HepG2 (cell line): ENCODE results near the gene DAO. TPM values are rescaled to one million over a fixed set of nuclear protein-coding genes. Genes with fewer than 3 reads are reported as not detected.

Source experiments
- DMTF1 ChIP-seq: sonication (generic); formaldehyde crosslinking; IDR thresholded peaks from 2 replicates; pipeline ENCODE4 v1.4.0; 2020; ENCODE audit warnings: mild to moderate bottlenecking, missing genetic modification reagents
- ETV5 ChIP-seq: IDR thresholded peaks from 2 replicates; pipeline ENCODE4 v1.6.1; 2018; ENCODE audit warnings: missing biosample characterization, missing genetic modification reagents, inconsistent platforms, borderline replicate concordance
- GABPB1 ChIP-seq: IDR thresholded peaks from 2 replicates; pipeline ENCODE4 v1.6.1; 2016; ENCODE audit warnings: mild to moderate bottlenecking, missing genetic modification reagents, moderate library complexity, missing compliant biosample characterization
- HIC2 ChIP-seq: sonication (generic); formaldehyde crosslinking; IDR thresholded peaks from 2 replicates; pipeline ENCODE4 v1.9.0; 2022; ENCODE audit warnings: low read depth, missing genetic modification reagents
- HMG20B ChIP-seq: conservative IDR thresholded peaks from 2 replicates; pipeline ENCODE4 v1.6.1; 2016; ENCODE audit warnings: missing genetic modification reagents, missing compliant biosample characterization
- JUN ChIP-seq: sonication (generic); formaldehyde crosslinking; IDR thresholded peaks from 2 replicates; pipeline ENCODE4 v1.4.0; 2020; ENCODE audit warnings: mild to moderate bottlenecking, missing genetic modification reagents
- NAIF1 ChIP-seq: sonication (generic); formaldehyde crosslinking; IDR thresholded peaks from 2 replicates; pipeline ENCODE4 v1.5.0; 2020; ENCODE audit warnings: mild to moderate bottlenecking, missing genetic modification reagents, borderline replicate concordance
- PCBP1 ChIP-seq: fragments of 200-400 bp; formaldehyde crosslinking; IDR thresholded peaks from 2 replicates; pipeline ENCODE4 v1.6.1; 2017; ENCODE audit warnings: mild to moderate bottlenecking, low read depth, low read length, borderline replicate concordance
- SALL1 ChIP-seq: sonication (generic); formaldehyde crosslinking; IDR thresholded peaks from 2 replicates; pipeline ENCODE4 v1.8.0; 2022; ENCODE audit warnings: mild to moderate bottlenecking, missing genetic modification reagents
- SMAD9 ChIP-seq: sonication (generic); formaldehyde crosslinking; IDR thresholded peaks from 2 replicates; pipeline ENCODE4 v1.5.1; 2020; ENCODE audit warnings: mild to moderate bottlenecking, missing genetic modification reagents
- TEAD3 ChIP-seq: optimal IDR thresholded peaks from 2 replicates; pipeline ENCODE3; 2016; ENCODE audit warnings: borderline replicate concordance
- ZFP62 ChIP-seq: sonication (generic); formaldehyde crosslinking; IDR thresholded peaks from 2 replicates; pipeline ENCODE4 v1.4.0; 2020; ENCODE audit warnings: missing genetic modification reagents
- ZNF292 ChIP-seq: sonication (generic); formaldehyde crosslinking; IDR thresholded peaks from 2 replicates; pipeline ENCODE4 v1.8.1; 2022; ENCODE audit warnings: mild to moderate bottlenecking, low read depth, missing genetic modification reagents, borderline replicate concordance
- ZNF556 ChIP-seq: sonication (generic); formaldehyde crosslinking; IDR thresholded peaks from 2 replicates; pipeline ENCODE4 v1.4.0; 2020; ENCODE audit warnings: mild to moderate bottlenecking, missing genetic modification reagents, borderline replicate concordance
- ZNF567 ChIP-seq: sonication (generic); formaldehyde crosslinking; IDR thresholded peaks from 2 replicates; pipeline ENCODE4 v1.8.1; 2023; ENCODE audit warnings: mild to moderate bottlenecking, missing genetic modification reagents, borderline replicate concordance
- ZNF597 ChIP-seq: sonication (generic); formaldehyde crosslinking; IDR thresholded peaks from 2 replicates; pipeline ENCODE4 v1.5.0; 2020; ENCODE audit warnings: missing genetic modification reagents
- ZNF607 ChIP-seq: sonication (generic); formaldehyde crosslinking; IDR thresholded peaks from 2 replicates; pipeline ENCODE4 v1.5.1; 2020; ENCODE audit warnings: missing genetic modification reagents, mild to moderate bottlenecking, borderline replicate concordance
- ZNF619 ChIP-seq: sonication (generic); formaldehyde crosslinking; IDR thresholded peaks from 2 replicates; pipeline ENCODE4 v1.4.0; 2020; ENCODE audit warnings: mild to moderate bottlenecking, missing genetic modification reagents
- ZNF761 ChIP-seq: sonication (generic); formaldehyde crosslinking; conservative IDR thresholded peaks from 2 replicates; pipeline ENCODE4 v1.4.0; 2020; ENCODE audit warnings: mild to moderate bottlenecking, missing genetic modification reagents
- ZNF782 ChIP-seq: sonication (generic); formaldehyde crosslinking; IDR thresholded peaks from 2 replicates; pipeline ENCODE4 v1.4.0; 2020; ENCODE audit warnings: missing genetic modification reagents, mild to moderate bottlenecking, borderline replicate concordance
- ZNF792 ChIP-seq: IDR thresholded peaks from 2 replicates; pipeline ENCODE4 v1.6.1; 2016
- ZNF883 ChIP-seq: sonication (generic); formaldehyde crosslinking; IDR thresholded peaks from 2 replicates; pipeline ENCODE4 v1.5.1; 2020; ENCODE audit warnings: mild to moderate bottlenecking, missing genetic modification reagents; ENCODE audit errors: not compliant biosample characterization
- polyA plus RNA-seq, 8 experiments: library from polyadenylated mRNA; depleted of rRNA in 3 of 8; stranded (reverse) in 7 of 8; unstranded in 1 of 8; fragments of >200 nt; fragmentation: Illumina TruSeq in 4 of 8; extraction: Trizol in 4 of 8; gene quantifications; 2 replicates each; pipeline versions ENCODE4 v1.2.1 to v1.2.3, GENCODE V29; 2011 to 2016; ENCODE audit warnings: low read depth in 4 of 8, missing spikeins in 1 of 8, mixed read lengths in 1 of 8; ENCODE audit not compliant: insufficient read depth in 1 of 8
- total RNA-seq, 5 experiments: library from RNA; depleted of rRNA; stranded (reverse); fragments of >200 nt; fragmentation: Illumina TruSeq; extraction: Trizol; gene quantifications; 2 replicates each; pipeline ENCODE4 v1.2.3, GENCODE V29; 2016; ENCODE audit warnings: low read depth in 1 of 5
- TF ChIP-seq, protein P1 (sequence below): sonication (generic); formaldehyde crosslinking; IDR thresholded peaks from 2 replicates; pipeline ENCODE4 v1.4.0; 2020; ENCODE audit warnings: missing genetic modification reagents

DAO gene
- total and polyA plus RNA-seq, 2 of the 13 experiments (the other 11 are each of a cell fraction or from before 2014, with no cell fraction given), result 0.34 to 0.82 TPM

- TF ChIP-seq ZNF619 (CRISPR knock-in tag), result 0 out of 2 replicates have a peak, but pooled peaks have one; percentile 31
- 0 out of 2 replicates have a peak, but pooled peaks have one; percentile 56 for TF ChIP-seq ZNF761 (CRISPR knock-in tag)
- TF ChIP-seq ZNF607 (CRISPR knock-in tag), result 0 out of 2 replicates have a peak, but pooled peaks have one; percentile 28
- TF ChIP-seq DMTF1 (CRISPR knock-in tag), result no peak
- TF ChIP-seq PCBP1, result no peak
- 0 out of 2 replicates have a peak, but pooled peaks have one; percentile 64 for TF ChIP-seq ZNF556
- TF ChIP-seq ZNF792 (CRISPR knock-in tag), result 0 out of 2 replicates have a peak, but pooled peaks have one; percentile 26
- TF ChIP-seq ZNF292 (CRISPR knock-in tag), result peak; percentile 89
- TF ChIP-seq NAIF1 (CRISPR knock-in tag), result no peak
- TF ChIP-seq ZFP62 (CRISPR knock-in tag), result no peak
- peak; percentile 30; the same call in 1 of the 2 replicates for TF ChIP-seq SALL1
- no peak for TF ChIP-seq HMG20B (CRISPR knock-in tag)
- no peak for TF ChIP-seq TEAD3 (CRISPR knock-in tag)
- TF ChIP-seq ETV5 (CRISPR knock-in tag), result peak; percentile 71; the same call in 1 of the 2 replicates
- peak; percentile 36; the same call in 1 of the 2 replicates for TF ChIP-seq JUN (CRISPR knock-in tag)
- TF ChIP-seq ZNF782 (CRISPR knock-in tag), result peak; percentile 33; the same call in 1 of the 2 replicates
- peak; percentile 58 for TF ChIP-seq GABPB1 (CRISPR knock-in tag)
- TF ChIP-seq, protein P1, sequence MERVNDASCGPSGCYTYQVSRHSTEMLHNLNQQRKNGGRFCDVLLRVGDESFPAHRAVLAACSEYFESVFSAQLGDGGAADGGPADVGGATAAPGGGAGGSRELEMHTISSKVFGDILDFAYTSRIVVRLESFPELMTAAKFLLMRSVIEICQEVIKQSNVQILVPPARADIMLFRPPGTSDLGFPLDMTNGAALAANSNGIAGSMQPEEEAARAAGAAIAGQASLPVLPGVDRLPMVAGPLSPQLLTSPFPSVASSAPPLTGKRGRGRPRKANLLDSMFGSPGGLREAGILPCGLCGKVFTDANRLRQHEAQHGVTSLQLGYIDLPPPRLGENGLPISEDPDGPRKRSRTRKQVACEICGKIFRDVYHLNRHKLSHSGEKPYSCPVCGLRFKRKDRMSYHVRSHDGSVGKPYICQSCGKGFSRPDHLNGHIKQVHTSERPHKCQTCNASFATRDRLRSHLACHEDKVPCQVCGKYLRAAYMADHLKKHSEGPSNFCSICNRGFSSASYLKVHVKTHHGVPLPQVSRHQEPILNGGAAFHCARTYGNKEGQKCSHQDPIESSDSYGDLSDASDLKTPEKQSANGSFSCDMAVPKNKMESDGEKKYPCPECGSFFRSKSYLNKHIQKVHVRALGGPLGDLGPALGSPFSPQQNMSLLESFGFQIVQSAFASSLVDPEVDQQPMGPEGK (CRISPR knock-in tag), result peak; percentile 44
- no peak for TF ChIP-seq ZNF567 (CRISPR knock-in tag)
- TF ChIP-seq HIC2 (CRISPR knock-in tag), result peak; percentile 63; the same call in 1 of the 2 replicates
- TF ChIP-seq ZNF883, result peak; percentile 43
- no peak for TF ChIP-seq ZNF597 (CRISPR knock-in tag)
- no peak for TF ChIP-seq SMAD9
These were observed at the start of gene DAO (continued) for GRCh38 chr12:108879615-108880254.
